PC-9 (cell line): ENCODE data around the gene USP46. TPM values are rescaled to one million over a fixed set of nuclear protein-coding genes. Genes with fewer than 3 reads are reported as not detected.

Source experiments
- BruUV-seq: library from RNA; stranded (reverse); fragments of 400-500 nt; replicated peaks from 2 replicates; lab custom pipeline; 2021; lab: Mats Ljungman, UMichigan
- CTCF ChIA-PET: fragments of 300-600 bp; sonication (Branson Sonifier 250); formaldehyde crosslinking; loops from one replicate; lab custom pipeline; 2022; ENCODE audit warnings: antibody characterized with exemption; lab: Charles Lee
- POLR2A ChIA-PET: fragments of 300-600 bp; sonication (Branson Sonifier 250); formaldehyde crosslinking; loops from one replicate; lab custom pipeline; 2022; ENCODE audit warnings: antibody characterized with exemption; ENCODE audit not compliant: unreplicated experiment; lab: Charles Lee
- DNase-seq, 2 experiments: peaks; one replicate each; pipeline versions ENCODE4 v3.0.0 to v3.0.0-alpha.2; 2015 to 2022; ENCODE audit warnings: mixed read lengths in 1 of 2
- H2AFZ ChIP-seq: fragments of 200-600 bp; sonication (generic); 2 replicates; pipeline ENCODE4 v1.8.1; 2017; ENCODE audit warnings: antibody characterized with exemption
- H3F3A ChIP-seq: fragments of 200-600 bp; sonication (generic); 2 replicates; pipeline ENCODE4 v1.8.1; 2017; ENCODE audit warnings: antibody characterized with exemption, mild to moderate bottlenecking, low read depth; ENCODE audit not compliant: insufficient read depth
- H3K27ac ChIP-seq: fragments of 200-600 bp; sonication (generic); 2 replicates; pipeline ENCODE4 v1.6.1; 2016; ENCODE audit warnings: mixed run types
- H3K27me3 ChIP-seq: fragments of 200-600 bp; sonication (generic); 2 replicates; pipeline ENCODE4 v1.6.1; 2016; ENCODE audit warnings: low read depth, mixed run types; ENCODE audit not compliant: insufficient read depth
- H3K36me3 ChIP-seq: fragments of 200-600 bp; sonication (generic); 2 replicates; pipeline ENCODE4 v1.6.1; 2016; ENCODE audit warnings: low read depth, mixed run types
- H3K4me1 ChIP-seq: fragments of 200-600 bp; sonication (generic); replicated peaks from 2 replicates; pipeline ENCODE4 v1.6.1; 2016; ENCODE audit warnings: mixed run types; ENCODE audit not compliant: insufficient read depth
- H3K4me2 ChIP-seq: fragments of 200-600 bp; sonication (generic); 2 replicates; pipeline ENCODE4 v1.6.1; 2017; ENCODE audit warnings: mixed run types
- H3K4me3 ChIP-seq: fragments of 200-600 bp; sonication (generic); 2 replicates; pipeline ENCODE4 v1.6.1; 2016; ENCODE audit warnings: mixed run types
- H3K79me2 ChIP-seq: fragments of 200-600 bp; sonication (generic); 2 replicates; pipeline ENCODE4 v1.6.1; 2017; ENCODE audit warnings: low read depth, mixed run types
- H3K9me2 ChIP-seq: fragments of 200-600 bp; sonication (generic); 2 replicates; pipeline ENCODE4 v1.8.1; 2017; ENCODE audit warnings: mild to moderate bottlenecking; ENCODE audit not compliant: insufficient read depth
- H3K9me3 ChIP-seq: fragments of 200-600 bp; sonication (generic); 2 replicates; pipeline ENCODE4 v1.8.1; 2016; ENCODE audit warnings: low read depth; ENCODE audit not compliant: insufficient read depth
- H4K20me1 ChIP-seq: fragments of 200-600 bp; sonication (generic); 2 replicates; pipeline ENCODE4 v1.8.1; 2017; ENCODE audit not compliant: insufficient read depth
- CTCF ChIP-seq: fragments of 200-600 bp; sonication (generic); conservative IDR thresholded peaks from 2 replicates; pipeline ENCODE4 v1.6.1; 2017; ENCODE audit warnings: mixed run types, antibody characterized with exemption, mild to moderate bottlenecking, moderate library complexity
- EZH2 ChIP-seq: fragments of 200-600 bp; sonication (generic); IDR thresholded peaks from 2 replicates; pipeline ENCODE4 v1.8.0; 2017; ENCODE audit warnings: antibody characterized with exemption, low read depth
- intact Hi-C: fragments of 100-400 bp; cut with micrococcal nuclease; formaldehyde crosslinking; loops from one replicate; pipeline ENCODE4 v1.10.0; 2022; ENCODE audit not compliant: unreplicated experiment
- total RNA-seq: library from RNA; stranded (reverse); gene quantifications from 2 replicates; pipeline ENCODE4 v1.2.3, GENCODE V29; 2021

Gene USP46
- total RNA-seq, 1 experiment from 2014 or later, result 17.1 TPM

DNA sequence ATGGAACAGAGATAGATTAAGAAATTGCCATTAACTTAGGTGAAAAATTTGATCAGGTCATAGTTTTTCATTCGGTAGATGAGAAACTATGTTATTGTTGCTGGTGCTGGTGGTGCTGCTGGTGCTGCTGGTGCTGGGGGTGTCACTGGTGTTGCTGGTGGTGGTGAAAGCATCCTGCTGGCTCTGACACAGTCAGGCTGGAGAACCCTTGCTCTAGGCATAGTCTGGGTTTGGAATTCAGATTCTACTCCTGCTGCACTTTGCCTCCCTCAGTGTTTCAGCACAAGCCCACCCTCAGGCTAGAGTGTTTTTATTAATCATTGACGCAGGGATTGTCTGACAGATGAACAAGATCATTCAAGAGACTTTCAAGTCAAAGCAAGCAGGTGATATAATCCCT lies 80.2 kb downstream of the USP46 start:
- Histone ChIP-seq H3K27ac (no peak overlapping the region), H3F3A (no peaks in the 10 kb centered on the region), H3K4me1 (no peaks in the 10 kb centered on the region), H3K36me3 (no peaks in the 10 kb centered on the region), H3K79me2 (no peaks in the 10 kb centered on the region), H3K27me3 (no peaks in the 10 kb centered on the region), H3K4me2 (no peak overlapping the region), H4K20me1 (no peaks in the 10 kb centered on the region), H3K4me3 (no peak overlapping the region), H2AFZ (no peak overlapping the region), H3K9me3 (no peaks in the 10 kb centered on the region), H3K9me2 (no peaks in the 10 kb centered on the region; the same call in 1 of the 2 replicates)
- ChIA-PET POLR2A (no interaction called here), CTCF (no interaction called here)
- no TSS peak for BruUV-seq
- no peak for DNase-seq
- intact Hi-C loops, result no loop called here
- TF ChIP-seq EZH2, result no peak
- TF ChIP-seq CTCF, result no peak

GRCh38 chr4:52577624-52577962 lies 81.5 kb downstream of the USP46 start:
- Histone ChIP-seq H3K9me3 (no peaks in the 10 kb centered on the region), H3K4me2 (no peak overlapping the region), H3K79me2 (no peaks in the 10 kb centered on the region), H3K4me1 (no peaks in the 10 kb centered on the region), H3K4me3 (no peak overlapping the region), H3K36me3 (no peaks in the 10 kb centered on the region), H3K27ac (no peak overlapping the region), H3K9me2 (no peaks in the 10 kb centered on the region; the same call in 1 of the 2 replicates), H3K27me3 (no peaks in the 10 kb centered on the region), H2AFZ (no peak overlapping the region), H3F3A (no peaks in the 10 kb centered on the region), H4K20me1 (no peaks in the 10 kb centered on the region)
- intact Hi-C loops, result no loop called here
- no TSS peak for BruUV-seq
- DNase-seq, result no peak
- ChIA-PET POLR2A (no interaction called here), CTCF (no interaction called here)
- no peak for TF ChIP-seq EZH2
- no peak for TF ChIP-seq CTCF

GRCh38 chr4:52576961-52577623 lies 82.0 kb downstream of the USP46 start:
- Histone ChIP-seq H2AFZ (no peak overlapping the region), H4K20me1 (no peaks in the 10 kb centered on the region), H3K4me3 (no peak overlapping the region), H3K36me3 (no peaks in the 10 kb centered on the region), H3K27me3 (no peaks in the 10 kb centered on the region), H3K27ac (no peak overlapping the region), H3K4me2 (no peak overlapping the region), H3K79me2 (no peaks in the 10 kb centered on the region), H3K9me3 (no peaks in the 10 kb centered on the region), H3K4me1 (no peaks in the 10 kb centered on the region), H3F3A (no peaks in the 10 kb centered on the region), H3K9me2 (no peaks in the 10 kb centered on the region; the same call in 1 of the 2 replicates)
- DNase-seq, result no peak
- intact Hi-C loops, result no loop called here
- TF ChIP-seq CTCF (no peak), EZH2 (no peak)
- POLR2A ChIA-PET, result no interaction called here
- CTCF ChIA-PET, result no interaction called here
- no TSS peak for BruUV-seq
